Measurements from ENCODE around the gene RASAL2. TPM values are rescaled to one million over a fixed set of nuclear protein-coding genes. Genes with fewer than 3 reads are reported as not detected.

RASAL2 gene
- total and polyA plus RNA-seq, 11 donors = 6.2 to 112 (median 39.9) TPM

DNA sequence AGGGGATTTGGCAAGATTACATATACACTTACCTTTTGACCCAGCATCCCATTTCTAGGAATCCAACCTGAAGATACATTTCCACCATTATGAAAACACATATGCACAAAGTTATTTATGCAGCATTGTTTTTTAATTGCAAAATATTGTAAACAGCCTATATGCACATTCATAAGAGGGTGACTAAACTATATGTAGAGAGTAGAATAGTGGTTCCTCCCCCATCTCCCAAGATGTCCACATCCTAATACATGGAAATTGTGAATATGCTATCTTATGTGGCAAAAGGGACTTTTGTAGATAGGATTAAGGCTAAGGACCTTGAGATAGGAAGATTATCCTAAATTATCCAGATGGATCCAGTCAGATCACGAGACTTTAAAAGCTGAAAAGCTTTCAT, 311.2 kb downstream of the RASAL2 start:
- TF ChIP-seq, protein P1, sequence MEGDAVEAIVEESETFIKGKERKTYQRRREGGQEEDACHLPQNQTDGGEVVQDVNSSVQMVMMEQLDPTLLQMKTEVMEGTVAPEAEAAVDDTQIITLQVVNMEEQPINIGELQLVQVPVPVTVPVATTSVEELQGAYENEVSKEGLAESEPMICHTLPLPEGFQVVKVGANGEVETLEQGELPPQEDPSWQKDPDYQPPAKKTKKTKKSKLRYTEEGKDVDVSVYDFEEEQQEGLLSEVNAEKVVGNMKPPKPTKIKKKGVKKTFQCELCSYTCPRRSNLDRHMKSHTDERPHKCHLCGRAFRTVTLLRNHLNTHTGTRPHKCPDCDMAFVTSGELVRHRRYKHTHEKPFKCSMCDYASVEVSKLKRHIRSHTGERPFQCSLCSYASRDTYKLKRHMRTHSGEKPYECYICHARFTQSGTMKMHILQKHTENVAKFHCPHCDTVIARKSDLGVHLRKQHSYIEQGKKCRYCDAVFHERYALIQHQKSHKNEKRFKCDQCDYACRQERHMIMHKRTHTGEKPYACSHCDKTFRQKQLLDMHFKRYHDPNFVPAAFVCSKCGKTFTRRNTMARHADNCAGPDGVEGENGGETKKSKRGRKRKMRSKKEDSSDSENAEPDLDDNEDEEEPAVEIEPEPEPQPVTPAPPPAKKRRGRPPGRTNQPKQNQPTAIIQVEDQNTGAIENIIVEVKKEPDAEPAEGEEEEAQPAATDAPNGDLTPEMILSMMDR (IDR thresholded peaks at IDR 0.05) = no peak
- TF ChIP-seq POLR2A (IDR thresholded peaks at IDR 0.05) = no peak
- no peak overlapping the region for H3K4me3 ChIP-seq
- no peaks in the 10 kb centered on the region for H3K36me3 ChIP-seq
- 85 to 100% (median 95%) methylated on average over 1 of the region's 1 CpG for WGBS, 4 donors
- H3K9me3 ChIP-seq = no peaks in the 10 kb centered on the region
- no peak overlapping the region for H3K27ac ChIP-seq
- no peaks in the 10 kb centered on the region for H3K27me3 ChIP-seq
- intact Hi-C loops (cut with DNase I) = no loop called here
- ATAC-seq (no peak), DNase-seq (no peak)
- peaks cover 0 to 12% (median 5%) of the 10 kb centered on the region in 12 donors for H3K4me1 ChIP-seq

DNA sequence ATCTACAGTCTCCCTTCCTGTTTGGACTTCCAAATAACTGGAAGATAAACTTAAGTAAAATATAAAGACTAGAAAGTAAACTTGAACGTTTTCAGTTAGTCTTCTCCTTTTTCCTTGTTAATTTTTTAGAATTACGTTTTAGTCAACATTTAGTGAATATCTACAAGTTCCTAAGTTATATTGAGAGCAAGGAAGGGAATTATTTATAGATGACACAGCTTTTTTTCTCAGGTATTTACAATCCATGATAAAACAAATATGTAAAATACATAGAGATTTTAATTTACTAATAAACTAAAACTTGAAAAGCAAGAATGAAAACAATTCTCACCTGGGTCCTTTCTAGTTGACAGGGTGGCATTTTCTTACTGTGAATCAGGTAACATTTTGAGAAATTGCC, 313.3 kb downstream of the RASAL2 start:
- Histone ChIP-seq H3K27ac (no peak overlapping the region), H3K9me3 (no peaks in the 10 kb centered on the region), H3K27me3 (no peaks in the 10 kb centered on the region), H3K36me3 (no peaks in the 10 kb centered on the region), H3K4me1 (peaks cover 0 to 12% (median 5%) of the 10 kb centered on the region in 12 donors), H3K4me3 (no peak overlapping the region)
- TF ChIP-seq POLR2A (IDR thresholded peaks at IDR 0.05) = no peak
- TF ChIP-seq, protein P1 (IDR thresholded peaks at IDR 0.05) = no peak
- ATAC-seq = no peak
- WGBS, 4 donors = 51 to 67% (median 57%) methylated on average over 2 of the region's 2 CpGs
- intact Hi-C loops (cut with DNase I) = no loop called here
- DNase-seq = no peak

DNA sequence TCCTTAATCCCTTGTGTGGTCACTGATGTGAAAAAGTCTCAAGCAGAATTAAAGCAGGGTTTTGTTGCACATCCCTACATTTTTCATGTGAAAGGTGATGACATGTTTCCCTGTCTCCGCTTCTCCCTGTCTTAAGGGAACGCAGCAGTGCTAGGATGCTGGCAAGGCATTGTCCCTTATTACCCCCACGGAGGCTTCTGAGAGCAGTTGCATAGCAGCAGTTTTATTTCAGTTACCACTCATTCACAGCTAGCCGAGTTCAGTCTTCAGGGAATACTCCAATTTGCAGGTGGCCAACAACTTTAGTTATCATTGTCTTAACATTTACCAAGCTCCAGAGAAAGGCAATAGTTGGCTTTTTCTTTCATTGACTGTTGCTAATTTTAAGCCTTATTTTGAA, 313.8 kb downstream of the RASAL2 start:
- WGBS, 4 donors = 45 to 46% (median 45%) methylated on average over 4 of the region's 4 CpGs
- H3K4me1 ChIP-seq = peaks cover 0 to 12% (median 5%) of the 10 kb centered on the region in 12 donors
- H3K27me3 ChIP-seq = no peaks in the 10 kb centered on the region
- H3K27ac ChIP-seq = no peak overlapping the region
- H3K9me3 ChIP-seq = no peaks in the 10 kb centered on the region
- intact Hi-C loops (cut with DNase I) = no loop called here
- no peaks in the 10 kb centered on the region for H3K36me3 ChIP-seq
- no peak overlapping the region for H3K4me3 ChIP-seq
- ATAC-seq (peak in 1 of 4 donors; percentile 34), DNase-seq (no peak)
- TF ChIP-seq, protein P1 (IDR thresholded peaks at IDR 0.05) = no peak

DNA sequence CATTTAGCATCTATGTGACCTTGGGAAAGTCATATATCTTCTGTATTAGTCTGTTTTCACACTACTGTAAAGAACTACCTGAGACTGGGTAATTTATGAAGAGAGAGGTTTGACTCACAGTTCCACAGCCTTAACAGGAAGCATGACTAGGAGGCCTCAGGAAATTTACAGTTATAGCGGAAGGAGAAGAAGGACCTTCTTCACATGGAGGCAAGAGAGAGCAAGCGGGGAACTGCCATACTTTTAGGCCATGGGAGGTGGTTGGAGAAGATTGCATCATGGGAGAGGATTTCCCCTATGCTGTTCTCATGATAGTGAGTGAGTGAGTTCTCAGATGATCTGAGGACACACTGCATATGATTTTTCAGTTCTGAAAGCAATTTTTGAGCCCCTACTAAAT, 315.0 kb downstream of the RASAL2 start:
- Histone ChIP-seq H3K4me3 (no peak overlapping the region), H3K4me1 (peaks cover 0 to 12% (median 5%) of the 10 kb centered on the region in 12 donors), H3K27ac (no peak overlapping the region), H3K27me3 (no peaks in the 10 kb centered on the region), H3K9me3 (no peaks in the 10 kb centered on the region), H3K36me3 (no peaks in the 10 kb centered on the region)
- WGBS, 4 donors = 91 to 98% (median 96%) methylated on average over 2 of the region's 2 CpGs
- DNase-seq = no peak
- intact Hi-C loops (cut with DNase I) = no loop called here
- TF ChIP-seq, protein P1 (IDR thresholded peaks at IDR 0.05) = no peak
- TF ChIP-seq POLR2A (IDR thresholded peaks at IDR 0.05) = no peak
- ATAC-seq = no peak
